Esophagus (tissue), 2 donors: ENCODE measurements around the gene MSH6. TPM values are rescaled to one million over a fixed set of nuclear protein-coding genes. Genes with fewer than 3 reads are reported as not detected.
"Not testable (repeated sequence)": the region's sequence is repeated elsewhere in the genome, so short reads cannot be mapped to it uniquely, and the experiment has no call there.

Experiments used
- H3K27ac ChIP-seq, 2 donors: one replicate each; pipeline ENCODE4 v1.5.1; 2013; ENCODE audit warnings: low read depth in 2 of 2, mild to moderate bottlenecking in 2 of 2, inconsistent platforms in 1 of 2, low read length in 1 of 2, moderate library complexity in 1 of 2
- H3K27me3 ChIP-seq, 2 donors: one replicate each; pipeline ENCODE4 v1.6.1; 2013; ENCODE audit warnings: low read length in 2 of 2, control low read depth in 1 of 2, mild to moderate bottlenecking in 1 of 2; ENCODE audit not compliant: insufficient read depth in 2 of 2, control insufficient read depth in 1 of 2
- H3K36me3 ChIP-seq, 2 donors: one replicate each; pipeline ENCODE4 v1.6.1; 2013; ENCODE audit warnings: low read length in 1 of 2; ENCODE audit not compliant: control insufficient read depth in 2 of 2, insufficient read depth in 2 of 2
- H3K4me1 ChIP-seq, 2 donors: one replicate each; pipeline ENCODE4 v1.6.1; 2013; ENCODE audit warnings: low read length in 1 of 2; ENCODE audit not compliant: control insufficient read depth in 2 of 2, insufficient read depth in 2 of 2
- H3K4me3 ChIP-seq, 2 donors: one replicate each; pipeline ENCODE4 v1.5.1; 2013; ENCODE audit warnings: low read length in 2 of 2, mild to moderate bottlenecking in 2 of 2, low read depth in 1 of 2, moderate library complexity in 1 of 2
- H3K9me3 ChIP-seq, 2 donors: one replicate each; pipeline ENCODE4 v1.6.1; 2013; ENCODE audit warnings: mild to moderate bottlenecking in 2 of 2, low read depth in 1 of 2, low read length in 1 of 2, moderate library complexity in 1 of 2; ENCODE audit not compliant: control insufficient read depth in 2 of 2, insufficient read depth in 1 of 2
- WGBS, 2 donors: extraction: QIAGEN DNeasy Blood & Tissue Kit; methylation state at CpG; one replicate each; pipeline ENCODE4 v1.1.7; 2013; 5-methylcytosine and 5-hydroxymethylcytosine counted together
- polyA plus RNA-seq, 2 donors: library from polyadenylated mRNA; stranded (reverse); fragments of 200-250 nt; gene quantifications; one replicate each; pipeline ENCODE4 v1.2.3, GENCODE V29; 2013
- donor health status: healthy with polysubstance abuse.
- donor health status: Bipolar disorder and iron deficiency.

Gene MSH6
- polyA plus RNA-seq, 2 donors = 5.3 to 12.2 TPM

GRCh38 chr2:47853067-47853777 lies 70.3 kb downstream of the MSH6 start:
- not testable (repeated sequence) for H3K36me3 ChIP-seq, H3K27me3 ChIP-seq, H3K4me1 ChIP-seq, H3K4me3 ChIP-seq, H3K9me3 ChIP-seq, H3K27ac ChIP-seq
- WGBS, 2 donors = 91% methylated on average over 8 of the region's 8 CpGs

Other genes starting within 250 kb of the MSH6 start
- gene KCNK12, start 212.2 kb upstream of the MSH6 start, polyA plus RNA-seq = under 1 TPM; under 0.01 to 0.02 TPM
- gene FBXO11, start 123.4 kb downstream of the MSH6 start, polyA plus RNA-seq = 10 to 100 TPM; 17.0 to 25.2 TPM